GM19099 (cell line): ENCODE data around the gene MMADHC.

Source experiments
- POLR2A ChIP-seq: IDR thresholded peaks from 3 replicates; pipeline ENCODE4 v1.6.1; 2011; ENCODE audit warnings: low read depth; ENCODE audit not compliant: insufficient read length; ENCODE audit errors: extremely low read depth

The MMADHC gene

DNA sequence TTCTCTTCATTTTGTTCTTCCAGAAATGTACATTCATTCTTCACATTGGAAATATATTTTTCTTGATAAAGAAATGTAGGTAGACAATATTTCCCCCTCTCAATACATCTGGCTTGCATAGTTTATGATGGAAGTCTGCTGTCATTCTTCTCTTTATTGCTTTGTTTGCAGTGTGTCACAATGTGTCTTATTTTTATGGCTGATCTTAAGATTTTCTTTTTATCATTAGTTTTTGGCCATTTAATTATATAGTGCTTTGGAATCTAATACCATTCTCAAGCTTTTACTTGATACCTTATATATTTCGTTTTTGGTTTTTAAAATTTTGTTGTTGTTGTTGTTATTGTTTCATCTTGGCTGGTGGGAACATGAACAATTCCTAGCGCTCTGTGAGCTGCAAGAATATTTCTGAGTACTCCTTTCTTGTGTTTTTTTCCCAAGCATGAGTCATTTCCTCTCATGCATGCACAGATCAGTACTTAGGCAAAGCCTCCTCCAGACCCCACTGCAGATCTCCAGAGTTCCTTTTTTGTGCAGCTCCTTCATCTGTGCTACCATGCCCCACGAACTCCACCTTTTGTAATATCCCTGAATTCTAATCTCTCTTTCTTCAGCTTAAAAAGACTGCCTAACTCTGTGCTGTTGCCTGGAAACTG is 13.7 kb upstream of the MMADHC start:
- TF ChIP-seq POLR2A: no peak

- TF ChIP-seq POLR2A: no peak
Measured at GRCh38 chr2:149597668-149598326, 10.2 kb upstream of the MMADHC start.

GRCh38 chr2:149597050-149597667 is 9.6 kb upstream of the MMADHC start:
- TF ChIP-seq POLR2A: no peak

GRCh38 chr2:149596471-149596870 is 8.9 kb upstream of the MMADHC start:
- TF ChIP-seq POLR2A: no peak

- no peak for TF ChIP-seq POLR2A
Measured at GRCh38 chr2:149595056-149595963, 7.7 kb upstream of the MMADHC start.

DNA sequence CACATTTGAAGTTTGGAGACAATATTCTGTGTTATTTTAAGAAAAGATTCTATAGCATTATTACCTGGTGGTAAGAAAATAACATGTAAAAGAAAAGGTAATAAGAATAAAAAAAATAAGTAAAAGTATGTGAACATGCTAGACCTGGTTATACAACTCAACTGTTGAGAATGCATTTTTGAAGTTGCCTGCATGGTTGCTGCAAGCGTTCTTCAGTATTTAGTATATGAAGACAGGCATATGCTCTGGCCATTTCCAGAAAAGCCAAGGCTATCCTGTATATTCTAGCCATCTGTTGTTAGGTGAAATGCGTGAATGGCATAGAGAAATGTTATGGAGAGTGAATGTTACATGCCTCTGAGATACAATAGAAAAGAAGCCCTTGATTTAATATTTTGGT is 6.8 kb upstream of the MMADHC start:
- no peak for TF ChIP-seq POLR2A

DNA sequence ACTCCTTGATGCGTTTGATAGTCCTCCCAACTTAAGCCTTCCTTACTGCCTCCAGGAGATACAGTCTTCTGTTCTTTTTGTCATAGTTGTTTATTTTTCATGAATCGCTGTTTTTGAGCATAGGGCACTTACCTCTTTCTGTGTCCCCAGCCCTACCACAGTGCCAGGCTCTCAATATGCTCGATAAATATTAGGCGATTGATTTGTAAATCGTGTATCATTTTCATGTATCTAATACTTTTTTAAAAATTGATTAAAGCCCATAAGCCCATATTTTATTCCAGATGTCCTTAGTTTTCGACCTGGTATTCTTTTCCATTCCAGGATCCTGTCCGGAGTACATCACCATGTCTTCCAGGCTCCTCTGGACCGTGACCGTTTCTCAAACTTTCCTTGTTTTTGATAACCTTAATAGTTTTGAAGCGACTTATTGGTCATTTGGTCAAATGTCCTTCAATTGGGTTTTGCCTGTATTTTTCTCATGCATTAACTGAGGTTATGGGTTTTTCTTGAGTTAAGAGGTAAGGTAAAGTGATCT is 444 bp upstream of the MMADHC start:
- TF ChIP-seq POLR2A: no peak

DNA sequence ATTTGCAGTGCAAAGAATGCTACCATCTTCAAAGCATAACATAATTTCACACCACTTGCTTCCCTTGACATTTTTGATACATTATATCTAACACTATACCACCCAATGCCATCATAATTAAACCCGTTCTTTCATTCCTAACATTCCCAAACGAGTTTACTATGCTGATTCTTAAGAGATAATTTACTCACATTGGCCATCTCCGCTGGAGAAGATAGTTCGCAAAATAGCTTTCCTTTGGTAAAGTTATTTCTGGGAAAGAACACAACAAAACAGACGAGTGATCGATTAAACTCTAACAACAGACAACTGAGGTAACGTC is 716 bp downstream of the MMADHC start:
- TF ChIP-seq POLR2A: no peak

- no peak for TF ChIP-seq POLR2A
Measured at GRCh38 chr2:149586063-149586462, 1.5 kb downstream of the MMADHC start.

GRCh38 chr2:149585166-149585885 is 2.2 kb downstream of the MMADHC start:
- no peak for TF ChIP-seq POLR2A

DNA sequence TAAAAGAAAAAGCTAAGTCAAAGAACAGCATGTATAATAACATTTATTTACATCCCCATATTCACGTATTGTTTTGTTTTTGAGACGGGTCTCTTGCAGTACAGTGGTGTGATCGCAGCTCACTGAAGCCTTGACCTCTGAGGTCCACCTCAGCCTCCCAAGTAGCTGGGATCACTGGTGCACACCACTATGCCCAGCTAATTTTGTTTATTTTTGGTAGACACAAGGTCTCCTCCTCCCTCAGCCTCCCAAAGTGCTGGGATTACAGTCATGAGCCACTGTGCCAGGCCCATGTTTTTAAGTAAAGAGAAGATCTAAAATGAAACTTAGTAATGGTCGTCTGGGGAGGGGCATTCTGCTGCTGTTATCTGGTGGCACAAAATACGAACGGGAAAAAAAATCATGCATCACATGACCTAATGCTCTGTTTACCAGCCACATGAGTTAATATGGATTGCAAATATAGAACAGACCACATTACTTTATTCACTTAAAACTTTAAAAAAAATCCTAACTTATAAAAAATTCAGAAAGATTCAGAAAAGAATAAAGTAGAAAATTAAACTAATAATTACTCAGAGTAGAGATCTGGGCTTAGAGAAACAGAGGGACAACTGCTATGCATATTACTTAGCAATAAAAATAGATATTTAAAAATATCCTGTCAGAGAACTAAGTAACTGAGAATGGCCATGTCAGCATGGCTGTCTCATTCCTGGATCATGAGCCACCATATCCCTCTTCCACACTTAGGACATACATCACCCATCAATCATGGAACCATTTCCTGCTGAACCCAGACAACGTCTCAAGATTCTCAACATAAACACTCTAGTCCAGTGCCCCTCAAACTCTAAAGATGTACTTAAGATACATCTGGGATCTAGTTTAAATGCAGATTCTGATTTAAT is 7.3 kb downstream of the MMADHC start:
- TF ChIP-seq POLR2A: no peak

DNA sequence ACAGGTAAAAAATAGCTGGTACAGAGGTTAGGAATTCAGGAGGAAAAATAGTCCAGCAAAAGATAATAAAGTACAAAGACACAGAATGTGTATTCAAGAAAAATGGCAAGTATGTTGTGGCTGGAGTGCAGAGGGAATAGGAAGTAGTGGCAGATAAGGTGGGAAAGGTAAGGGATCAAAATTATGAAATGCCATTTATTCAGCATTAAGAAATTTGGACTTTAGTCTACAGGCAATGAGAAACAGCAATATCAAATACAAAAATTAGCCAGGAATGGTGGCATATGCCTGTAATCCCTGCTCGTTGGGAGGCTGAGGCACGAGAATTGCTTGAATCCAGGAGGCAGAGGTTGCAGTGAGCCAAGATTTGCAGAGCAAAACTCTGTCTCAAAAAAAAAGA is 10.3 kb downstream of the MMADHC start:
- TF ChIP-seq POLR2A: no peak

DNA sequence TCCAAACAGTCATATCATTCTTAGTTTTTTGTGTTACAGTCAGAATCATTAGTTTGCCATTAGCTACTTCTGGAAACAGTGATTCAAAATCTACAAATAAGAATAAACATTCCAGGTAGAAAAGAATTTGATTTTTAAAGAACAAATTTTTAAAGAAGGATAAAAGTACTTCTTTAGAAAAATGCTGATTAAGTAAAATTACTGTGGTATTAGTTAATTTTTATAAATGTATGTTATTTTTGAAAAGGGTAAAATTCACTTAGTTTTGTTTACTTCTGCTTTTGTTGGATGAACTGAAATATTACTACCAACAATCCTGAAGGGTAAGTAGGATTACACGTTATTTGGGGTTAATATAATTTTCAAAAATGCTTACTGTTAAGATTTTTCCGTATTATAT is 11.8 kb downstream of the MMADHC start:
- no peak for TF ChIP-seq POLR2A
